Smooth muscle cell (in vitro differentiated cells): ENCODE results near the gene TEAD1. TPM values are rescaled to one million over a fixed set of nuclear protein-coding genes. Genes with fewer than 3 reads are reported as not detected.

Experiments used
- DNase-seq: peaks from one replicate; lab custom pipeline; 2025; ENCODE audit not compliant: unreplicated experiment; lab: John Stamatoyannopoulos, UW
- H2AFZ ChIP-seq: fragments of 200-600 bp; sonication (generic); 2 replicates; pipeline ENCODE4 v1.6.0; 2016; ENCODE audit warnings: antibody characterized with exemption, low read depth, mild to moderate bottlenecking
- H3F3A ChIP-seq: fragments of 200-600 bp; sonication (generic); 2 replicates; pipeline ENCODE4 v1.6.0; 2017; ENCODE audit warnings: antibody characterized with exemption, low read depth
- H3K27ac ChIP-seq: fragments of 200-600 bp; sonication (generic); 2 replicates; pipeline ENCODE4 v1.5.1; 2016; ENCODE audit warnings: low read depth, mild to moderate bottlenecking
- H3K27me3 ChIP-seq: fragments of 200-600 bp; sonication (generic); 2 replicates; pipeline ENCODE4 v1.6.1; 2016; ENCODE audit warnings: low read depth, mild to moderate bottlenecking
- H3K36me3 ChIP-seq: fragments of 200-600 bp; sonication (generic); 2 replicates; pipeline ENCODE4 v1.5.1; 2016; ENCODE audit warnings: low read depth
- H3K4me1 ChIP-seq: fragments of 200-600 bp; sonication (generic); 2 replicates; pipeline ENCODE4 v1.5.1; 2016; ENCODE audit warnings: low read depth
- H3K4me2 ChIP-seq: fragments of 200-600 bp; sonication (generic); 2 replicates; pipeline ENCODE4 v1.6.0; 2016; ENCODE audit warnings: mild to moderate bottlenecking
- H3K4me3 ChIP-seq: fragments of 200-600 bp; sonication (generic); 2 replicates; pipeline ENCODE4 v1.5.1; 2016; ENCODE audit warnings: mild to moderate bottlenecking
- H3K79me2 ChIP-seq: fragments of 200-600 bp; sonication (generic); 2 replicates; pipeline ENCODE4 v1.6.0; 2016; ENCODE audit warnings: low read depth, mild to moderate bottlenecking
- H3K9ac ChIP-seq: fragments of 200-600 bp; sonication (generic); 2 replicates; pipeline ENCODE4 v1.6.0; 2016; ENCODE audit warnings: low read depth
- H3K9me3 ChIP-seq: fragments of 200-600 bp; sonication (generic); replicated peaks from 2 replicates; pipeline ENCODE4 v1.5.1; 2016; ENCODE audit warnings: low read depth
- H4K20me1 ChIP-seq: fragments of 200-600 bp; sonication (generic); 2 replicates; pipeline ENCODE4 v1.6.0; 2016; ENCODE audit warnings: low read depth
- WGBS: methylation state at CpG from one replicate; pipeline ENCODE4 v1.1.7; 2016; ENCODE audit warnings: low lambda C conversion rate; 5-methylcytosine and 5-hydroxymethylcytosine counted together
- polyA plus RNA-seq: library from polyadenylated mRNA; unstranded; fragments of >200 nt; fragmentation: Nextera tagmentation; extraction: Ambion mirVana; gene quantifications from 2 replicates; pipeline ENCODE4 v1.2.1, GENCODE V29; 2016
- total RNA-seq: library from RNA; depleted of rRNA; stranded (reverse); fragments of >200 nt; gene quantifications from 2 replicates; pipeline ENCODE4 v1.2.3, GENCODE V29; 2014
- TF ChIP-seq, protein P1 (sequence below): fragments of 200-600 bp; sonication (generic); IDR thresholded peaks from 2 replicates; pipeline ENCODE4 v1.5.1; 2017; ENCODE audit warnings: borderline replicate concordance, mild to moderate bottlenecking, antibody characterized with exemption; ENCODE audit not compliant: insufficient read depth, poor library complexity, severe bottlenecking

TEAD1 gene
- total and polyA plus RNA-seq, 2 experiments from 2014 or later = 63.0 to 181 TPM

DNA sequence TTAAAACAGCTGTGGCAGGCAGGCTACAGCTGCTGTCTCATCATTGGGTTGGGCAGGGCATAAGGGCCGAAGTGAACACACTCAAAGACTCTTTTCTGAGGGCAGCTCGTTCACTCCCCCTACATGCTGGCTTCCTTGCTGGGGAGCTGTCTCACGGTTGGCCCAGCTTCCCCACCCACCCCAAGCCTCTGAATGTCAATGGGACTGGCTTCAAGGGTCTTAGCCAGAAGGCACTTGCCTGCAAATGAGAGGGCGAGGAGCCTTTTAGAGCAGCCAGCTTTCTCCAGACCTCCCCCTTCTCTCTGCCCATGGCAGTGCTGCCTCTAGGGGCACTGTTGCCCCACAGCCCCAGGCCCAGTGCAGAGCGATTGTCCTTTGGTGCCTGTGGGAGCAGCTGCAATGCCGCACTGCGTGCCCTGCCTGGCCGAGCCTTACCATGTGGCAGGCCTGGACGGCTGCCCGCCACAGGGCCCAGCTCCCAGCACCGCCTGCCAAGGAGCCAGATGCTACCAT lies 240.2 kb downstream of the TEAD1 start:
- Histone ChIP-seq H3F3A (peaks cover 14% of the 10 kb centered on the region), H3K4me1 (no peaks in the 10 kb centered on the region), H3K4me3 (no peak overlapping the region), H4K20me1 (peaks cover 78% of the 10 kb centered on the region), H3K79me2 (peaks cover 33% of the 10 kb centered on the region), H3K36me3 (peaks cover 9% of the 10 kb centered on the region), H2AFZ (no peak overlapping the region), H3K27ac (no peak overlapping the region), H3K9me3 (no peaks in the 10 kb centered on the region), H3K4me2 (no peak overlapping the region), H3K9ac (no peak overlapping the region), H3K27me3 (no peaks in the 10 kb centered on the region)
- TF ChIP-seq, protein P1, sequence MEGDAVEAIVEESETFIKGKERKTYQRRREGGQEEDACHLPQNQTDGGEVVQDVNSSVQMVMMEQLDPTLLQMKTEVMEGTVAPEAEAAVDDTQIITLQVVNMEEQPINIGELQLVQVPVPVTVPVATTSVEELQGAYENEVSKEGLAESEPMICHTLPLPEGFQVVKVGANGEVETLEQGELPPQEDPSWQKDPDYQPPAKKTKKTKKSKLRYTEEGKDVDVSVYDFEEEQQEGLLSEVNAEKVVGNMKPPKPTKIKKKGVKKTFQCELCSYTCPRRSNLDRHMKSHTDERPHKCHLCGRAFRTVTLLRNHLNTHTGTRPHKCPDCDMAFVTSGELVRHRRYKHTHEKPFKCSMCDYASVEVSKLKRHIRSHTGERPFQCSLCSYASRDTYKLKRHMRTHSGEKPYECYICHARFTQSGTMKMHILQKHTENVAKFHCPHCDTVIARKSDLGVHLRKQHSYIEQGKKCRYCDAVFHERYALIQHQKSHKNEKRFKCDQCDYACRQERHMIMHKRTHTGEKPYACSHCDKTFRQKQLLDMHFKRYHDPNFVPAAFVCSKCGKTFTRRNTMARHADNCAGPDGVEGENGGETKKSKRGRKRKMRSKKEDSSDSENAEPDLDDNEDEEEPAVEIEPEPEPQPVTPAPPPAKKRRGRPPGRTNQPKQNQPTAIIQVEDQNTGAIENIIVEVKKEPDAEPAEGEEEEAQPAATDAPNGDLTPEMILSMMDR = peak; percentile 51
- WGBS = 55% methylated on average over 11 of the region's 11 CpGs
- DNase-seq = no peak

DNA sequence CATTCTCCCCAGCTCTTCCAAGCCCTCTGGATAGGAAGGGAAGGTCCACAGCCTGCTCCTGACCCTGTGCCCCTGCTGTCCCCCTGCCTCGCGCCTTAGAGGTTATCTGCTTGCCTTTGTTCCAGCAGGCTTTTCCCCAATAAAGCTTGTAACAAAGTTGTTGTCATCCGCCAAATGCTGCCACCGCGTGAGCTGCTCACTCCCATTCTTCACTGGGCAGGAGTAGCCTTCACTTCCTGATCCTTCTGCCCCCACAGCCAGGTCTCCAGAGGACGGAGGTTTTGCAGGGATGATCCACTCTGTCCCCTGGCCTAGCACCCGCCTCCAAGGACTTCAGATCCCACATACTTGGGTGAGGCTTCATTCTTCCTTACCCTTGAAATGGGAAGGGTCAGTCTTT lies 240.9 kb downstream of the TEAD1 start:
- Histone ChIP-seq H3K4me3 (no peak overlapping the region), H3K4me2 (no peak overlapping the region), H3K27ac (no peak overlapping the region), H2AFZ (no peak overlapping the region), H3K36me3 (peaks cover 9% of the 10 kb centered on the region), H3K27me3 (no peaks in the 10 kb centered on the region), H4K20me1 (peaks cover 76% of the 10 kb centered on the region), H3K9me3 (no peaks in the 10 kb centered on the region), H3K9ac (no peak overlapping the region), H3F3A (peaks cover 14% of the 10 kb centered on the region), H3K79me2 (peaks cover 34% of the 10 kb centered on the region), H3K4me1 (no peaks in the 10 kb centered on the region)
- TF ChIP-seq, protein P1 = no peak
- DNase-seq = no peak
- 94% methylated on average over 7 of the region's 7 CpGs for WGBS

DNA sequence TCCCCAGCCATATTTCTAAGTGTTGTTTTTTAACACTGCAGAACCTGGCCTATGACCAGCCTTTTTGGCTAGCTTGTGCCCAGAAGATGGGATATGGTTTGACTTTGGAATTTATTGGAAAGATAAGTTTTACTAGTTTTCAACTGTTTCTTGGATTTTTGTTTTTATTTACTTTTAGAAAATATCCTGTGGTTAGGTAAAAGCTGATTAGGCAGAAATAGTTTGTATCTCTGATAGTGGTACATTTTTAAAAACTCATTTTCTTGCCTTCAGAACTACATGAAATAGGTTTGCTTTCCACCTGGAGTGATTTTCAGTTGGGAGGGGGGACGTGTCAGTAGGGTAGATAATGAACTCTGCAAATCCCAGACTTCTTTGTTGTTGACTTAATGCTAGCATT lies 243.6 kb downstream of the TEAD1 start:
- TF ChIP-seq, protein P1 = no peak
- DNase-seq = no peak
- H3F3A ChIP-seq = peaks cover 12% of the 10 kb centered on the region
- 88% methylated on average over 1 of the region's 1 CpG for WGBS
- H3K4me1 ChIP-seq = no peaks in the 10 kb centered on the region
- no peak overlapping the region for H3K4me3 ChIP-seq
- H3K9ac ChIP-seq = no peak overlapping the region
- H3K9me3 ChIP-seq = no peaks in the 10 kb centered on the region
- H3K27ac ChIP-seq = no peak overlapping the region
- H3K79me2 ChIP-seq = peaks cover 24% of the 10 kb centered on the region
- no peak overlapping the region for H2AFZ ChIP-seq
- H3K36me3 ChIP-seq = peaks cover 9% of the 10 kb centered on the region
- no peak overlapping the region for H3K4me2 ChIP-seq
- H3K27me3 ChIP-seq = no peaks in the 10 kb centered on the region
- peaks cover 77% of the 10 kb centered on the region for H4K20me1 ChIP-seq

DNA sequence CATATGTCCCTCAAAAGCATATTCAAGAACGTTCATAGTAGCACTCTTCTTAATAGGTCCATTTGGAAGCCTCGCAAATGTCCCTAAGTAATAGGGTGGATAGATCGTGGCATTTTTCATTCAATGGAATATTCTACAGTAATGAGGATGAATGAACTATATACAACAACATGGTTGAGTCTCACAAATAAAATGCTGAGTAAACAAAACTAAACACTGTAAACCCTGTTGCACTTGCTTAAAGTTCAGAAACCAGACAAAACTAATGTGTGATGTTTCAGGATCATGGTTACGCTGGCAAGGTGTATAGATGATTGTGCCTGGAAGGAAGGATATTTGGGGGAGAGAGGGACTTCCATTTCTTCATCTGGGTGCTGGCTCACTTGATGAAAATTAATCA lies 244.4 kb downstream of the TEAD1 start:
- no peak overlapping the region for H3K27ac ChIP-seq
- H3K27me3 ChIP-seq = no peaks in the 10 kb centered on the region
- H4K20me1 ChIP-seq = peaks cover 75% of the 10 kb centered on the region
- H2AFZ ChIP-seq = no peak overlapping the region
- WGBS = 97% methylated on average over 4 of the region's 4 CpGs
- H3K36me3 ChIP-seq = peaks cover 4% of the 10 kb centered on the region
- H3K4me2 ChIP-seq = no peak overlapping the region
- DNase-seq = no peak
- no peak overlapping the region for H3K9ac ChIP-seq
- H3K4me1 ChIP-seq = no peaks in the 10 kb centered on the region
- H3K79me2 ChIP-seq = peaks cover 24% of the 10 kb centered on the region
- TF ChIP-seq, protein P1 = no peak
- H3K4me3 ChIP-seq = no peak overlapping the region
- H3K9me3 ChIP-seq = no peaks in the 10 kb centered on the region
- H3F3A ChIP-seq = peaks cover 8% of the 10 kb centered on the region
